Lower leg skin (tissue), 4 donors: ENCODE measurements around the gene GPR6. TPM values are rescaled to one million over a fixed set of nuclear protein-coding genes. Genes with fewer than 3 reads are reported as not detected.
A peak's percentile ranks its signal among the peaks of the same experiment; 100 is the strongest.

Experiments
- DNase-seq, 2 donors: peaks; one replicate each; pipeline ENCODE4 v3.0.0-alpha.2; 2019; ENCODE audit warnings: low spot score in 2 of 2
- H3K4me3 ChIP-seq: fragments of 200-600 bp; sonication (generic); 2 replicates; pipeline ENCODE4 v1.5.1; 2017; ENCODE audit warnings: mild to moderate bottlenecking, low read depth; ENCODE audit not compliant: poor library complexity, severe bottlenecking
- POLR2A ChIP-seq, 2 donors: fragments of 450-650 bp; IDR thresholded peaks; one replicate each; pipeline ENCODE4 v1.6.1; 2016 to 2017; ENCODE audit warnings: antibody characterized with exemption in 2 of 2, mild to moderate bottlenecking in 1 of 2, moderate library complexity in 1 of 2
- WGBS, 2 donors: methylation state at CpG; one replicate each; pipeline ENCODE4 v1.1.5; 2018; 5-methylcytosine and 5-hydroxymethylcytosine counted together
- intact Hi-C: fragments of 100-400 bp; cut with DNase I; formaldehyde crosslinking; loops from one replicate; pipeline ENCODE4 v1.15.0; 2023; ENCODE audit warnings: low total_unique reads
- total RNA-seq, 4 donors: library from RNA; depleted of rRNA; stranded (reverse); fragments of >200 nt; gene quantifications; one replicate each; pipeline ENCODE4 v1.1.0, GENCODE V29; 2016
- TF ChIP-seq, protein P1 (sequence below), 3 donors: fragments of 450-650 bp; IDR thresholded peaks; one replicate each; pipeline ENCODE4 v1.5.1; 2016; ENCODE audit warnings: antibody characterized with exemption in 3 of 3, mild to moderate bottlenecking in 3 of 3, moderate library complexity in 2 of 3

GPR6 gene
- total RNA-seq, 4 donors from 2014 or later: not detected

DNA sequence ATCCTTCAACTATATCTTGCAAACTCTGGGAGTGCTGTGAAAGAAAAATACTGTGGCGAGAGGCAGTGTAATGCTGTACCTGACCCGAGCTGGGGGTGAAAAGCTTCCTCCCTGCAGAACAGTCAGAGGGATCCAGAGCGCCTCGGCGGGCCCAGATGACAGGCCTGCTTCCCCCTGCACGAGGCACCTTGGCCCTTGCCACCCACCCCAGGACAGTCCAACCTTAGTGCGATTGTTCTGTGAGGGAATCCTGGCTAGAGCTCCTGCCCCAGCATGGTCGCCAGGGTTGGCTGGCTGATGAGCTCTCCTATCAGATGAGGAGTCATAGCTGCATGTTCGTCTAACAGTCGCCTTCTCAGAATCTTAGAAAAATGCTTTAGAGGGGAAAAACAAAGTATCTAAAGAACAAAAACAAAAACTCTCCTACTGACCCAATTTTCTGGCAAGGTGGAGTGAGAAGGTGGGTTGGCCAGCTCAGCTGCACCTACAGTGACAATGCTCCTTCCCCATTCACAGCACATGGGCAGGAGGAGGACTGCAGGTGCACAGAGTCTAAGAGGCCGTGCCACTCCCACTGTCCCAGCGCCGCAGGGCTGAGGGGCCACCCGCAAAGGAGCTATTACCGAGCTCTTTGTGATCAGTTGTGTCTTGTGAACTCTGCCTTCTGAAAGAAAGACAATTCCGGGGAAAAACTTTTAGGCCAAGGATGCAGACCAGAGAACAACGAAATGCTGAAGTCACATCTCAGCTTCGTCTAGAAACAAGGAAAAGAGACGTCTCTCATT, 28.6 kb upstream of the GPR6 start:
- peak in 1 of 2 donors; percentile 72 for DNase-seq
- intact Hi-C loops: no loop called here

DNA sequence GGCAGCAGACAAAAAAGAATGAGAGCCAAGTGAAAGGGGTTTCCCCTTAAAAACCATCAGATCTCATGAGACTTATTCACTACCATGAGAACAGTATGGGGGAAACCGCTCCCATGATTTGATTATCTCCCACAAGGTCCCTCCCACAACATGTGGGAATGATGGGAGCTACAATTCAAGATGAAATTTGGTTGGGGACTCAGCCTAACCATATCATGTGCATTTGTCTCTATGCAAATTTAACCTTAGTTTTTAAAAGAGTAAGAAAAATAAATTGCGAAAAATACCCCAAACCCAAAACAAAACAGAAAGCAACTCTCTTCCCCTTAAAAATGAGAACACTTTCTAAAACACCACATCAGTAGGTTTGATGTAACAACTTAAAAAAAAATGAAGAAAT, 22.6 kb upstream of the GPR6 start:
- 89 to 90% methylated on average over 2 of the region's 2 CpGs for WGBS, 2 donors
- no peak for DNase-seq
- intact Hi-C loops: no loop called here
- no peak overlapping the region for H3K4me3 ChIP-seq
- TF ChIP-seq POLR2A (IDR thresholded peaks at IDR 0.05): no peak
- TF ChIP-seq, protein P1, sequence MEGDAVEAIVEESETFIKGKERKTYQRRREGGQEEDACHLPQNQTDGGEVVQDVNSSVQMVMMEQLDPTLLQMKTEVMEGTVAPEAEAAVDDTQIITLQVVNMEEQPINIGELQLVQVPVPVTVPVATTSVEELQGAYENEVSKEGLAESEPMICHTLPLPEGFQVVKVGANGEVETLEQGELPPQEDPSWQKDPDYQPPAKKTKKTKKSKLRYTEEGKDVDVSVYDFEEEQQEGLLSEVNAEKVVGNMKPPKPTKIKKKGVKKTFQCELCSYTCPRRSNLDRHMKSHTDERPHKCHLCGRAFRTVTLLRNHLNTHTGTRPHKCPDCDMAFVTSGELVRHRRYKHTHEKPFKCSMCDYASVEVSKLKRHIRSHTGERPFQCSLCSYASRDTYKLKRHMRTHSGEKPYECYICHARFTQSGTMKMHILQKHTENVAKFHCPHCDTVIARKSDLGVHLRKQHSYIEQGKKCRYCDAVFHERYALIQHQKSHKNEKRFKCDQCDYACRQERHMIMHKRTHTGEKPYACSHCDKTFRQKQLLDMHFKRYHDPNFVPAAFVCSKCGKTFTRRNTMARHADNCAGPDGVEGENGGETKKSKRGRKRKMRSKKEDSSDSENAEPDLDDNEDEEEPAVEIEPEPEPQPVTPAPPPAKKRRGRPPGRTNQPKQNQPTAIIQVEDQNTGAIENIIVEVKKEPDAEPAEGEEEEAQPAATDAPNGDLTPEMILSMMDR (IDR thresholded peaks at IDR 0.05): no peak

More for the DNA sequence above, 28.6 kb upstream of the GPR6 start:
- WGBS, 2 donors: 81 to 86% methylated on average over 19 of the region's 19 CpGs
- TF ChIP-seq, protein P1 (IDR thresholded peaks at IDR 0.05): no peak
- no peak for TF ChIP-seq POLR2A (IDR thresholded peaks at IDR 0.05)
- H3K4me3 ChIP-seq: no peak overlapping the region

DNA sequence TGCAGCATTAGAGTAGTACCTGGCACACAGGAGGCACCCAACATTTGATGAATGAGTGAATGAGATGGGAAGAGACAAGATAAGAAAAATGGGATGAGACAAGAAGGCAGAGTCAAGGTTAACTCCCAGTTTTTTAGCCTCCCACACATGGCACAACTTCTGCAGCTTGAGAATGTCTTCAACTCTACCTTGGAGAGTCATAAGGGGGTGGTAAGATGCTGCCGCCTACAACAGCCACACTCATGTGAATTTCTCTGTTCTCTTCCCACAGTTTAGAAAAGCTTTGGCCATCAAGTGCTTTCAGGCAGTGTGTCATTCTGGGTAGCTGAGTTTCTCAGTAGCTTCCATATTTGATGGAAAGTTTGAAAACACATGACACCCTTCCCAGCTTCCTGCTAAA, 19.5 kb upstream of the GPR6 start:
- intact Hi-C loops: no loop called here
- TF ChIP-seq, protein P1 (IDR thresholded peaks at IDR 0.05): no peak
- no peak for TF ChIP-seq POLR2A (IDR thresholded peaks at IDR 0.05)
- WGBS, 2 donors: 83 to 94% methylated on average over 1 of the region's 1 CpG
- H3K4me3 ChIP-seq: no peak overlapping the region
- no peak for DNase-seq

DNA sequence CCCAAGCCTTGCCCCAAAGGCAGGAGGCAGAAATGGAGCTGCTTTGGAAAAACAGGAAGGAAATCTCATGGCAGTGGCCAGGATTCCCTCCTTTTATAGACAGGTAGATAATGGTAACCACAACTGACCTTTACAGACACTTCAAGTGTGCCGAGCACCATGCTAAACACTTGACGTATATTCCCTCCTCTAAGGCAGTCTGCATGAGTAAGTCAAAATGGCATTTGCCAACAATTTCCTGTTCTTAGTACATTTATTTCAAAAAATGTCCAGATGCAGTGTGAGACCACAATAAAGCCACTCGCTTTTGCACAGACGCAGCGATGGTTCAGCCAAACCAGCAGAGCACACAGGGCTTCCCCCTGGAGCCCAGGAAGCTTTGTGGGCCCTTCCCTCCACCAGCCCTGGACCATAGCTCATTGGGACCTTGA, 16.5 kb upstream of the GPR6 start:
- no peak for TF ChIP-seq POLR2A (IDR thresholded peaks at IDR 0.05)
- TF ChIP-seq, protein P1 (IDR thresholded peaks at IDR 0.05): no peak
- no peak for DNase-seq
- intact Hi-C loops: no loop called here

DNA sequence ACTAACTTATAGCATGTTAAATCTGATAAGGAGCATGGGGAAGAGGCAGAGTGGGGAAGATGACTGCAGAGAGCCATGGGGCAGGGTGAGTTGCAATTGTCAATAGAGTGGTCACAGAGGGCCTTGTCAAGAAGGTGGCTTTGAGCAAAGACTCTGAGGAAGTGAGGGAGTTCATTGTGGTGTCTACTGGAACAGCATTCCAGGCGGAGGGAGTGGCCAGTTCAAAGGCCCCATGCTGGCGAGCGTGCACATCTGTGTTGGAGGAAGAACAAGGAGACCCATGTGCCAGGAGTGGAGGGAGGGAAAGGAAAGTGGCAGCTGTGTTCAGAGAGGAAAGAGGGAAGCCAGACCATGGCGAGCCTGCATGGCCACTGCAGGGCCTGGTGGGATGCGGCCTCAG, 15.8 kb upstream of the GPR6 start:
- DNase-seq: no peak
- no peak overlapping the region for H3K4me3 ChIP-seq
- TF ChIP-seq, protein P1 (IDR thresholded peaks at IDR 0.05): no peak
- intact Hi-C loops: no loop called here
- WGBS, 2 donors: 77 to 78% methylated on average over 5 of the region's 5 CpGs

More for the DNA sequence above, 16.5 kb upstream of the GPR6 start:
- WGBS, 2 donors: 78% methylated on average over 5 of the region's 5 CpGs
- H3K4me3 ChIP-seq: no peak overlapping the region
